Sigmoid colon (tissue), 4 donors: ENCODE data around the gene FGF11.

Experiments
- EP300 ChIP-seq, 4 donors: sonication (generic); formaldehyde crosslinking; IDR thresholded peaks; one replicate each; pipeline ENCODE4 v1.6.1; 2017; ENCODE audit warnings: antibody characterized with exemption in 4 of 4
- POLR2A ChIP-seq, 2 donors: fragments of 450-650 bp; IDR thresholded peaks; one replicate each; pipeline ENCODE4 v1.6.1; 2016; ENCODE audit warnings: antibody characterized with exemption in 2 of 2, mild to moderate bottlenecking in 2 of 2, moderate library complexity in 2 of 2

- TF ChIP-seq EP300 (IDR thresholded peaks at IDR 0.05), result no peak
- TF ChIP-seq POLR2A (IDR thresholded peaks at IDR 0.05), result no peak
Observed at GRCh38 chr17:7431231-7431630, 8.1 kb upstream of the FGF11 start.
